OCI-LY7 (cell line): ENCODE results near the gene MMP20.

Source experiments
- CTCF ChIP-seq: fragments of 200-600 bp; sonication (generic); conservative IDR thresholded peaks from 2 replicates; pipeline ENCODE4 v1.5.1; 2014; ENCODE audit warnings: mild to moderate bottlenecking, antibody characterized with exemption, low read length, moderate library complexity, mixed read lengths
- EZH2phosphoT487 ChIP-seq: fragments of 200-600 bp; sonication (generic); IDR thresholded peaks from 2 replicates; pipeline ENCODE4 v1.6.1; 2018; ENCODE audit warnings: low read depth, borderline replicate concordance, mild to moderate bottlenecking, mixed run types, antibody characterized with exemption, low read length, moderate library complexity, mixed read lengths

DNA sequence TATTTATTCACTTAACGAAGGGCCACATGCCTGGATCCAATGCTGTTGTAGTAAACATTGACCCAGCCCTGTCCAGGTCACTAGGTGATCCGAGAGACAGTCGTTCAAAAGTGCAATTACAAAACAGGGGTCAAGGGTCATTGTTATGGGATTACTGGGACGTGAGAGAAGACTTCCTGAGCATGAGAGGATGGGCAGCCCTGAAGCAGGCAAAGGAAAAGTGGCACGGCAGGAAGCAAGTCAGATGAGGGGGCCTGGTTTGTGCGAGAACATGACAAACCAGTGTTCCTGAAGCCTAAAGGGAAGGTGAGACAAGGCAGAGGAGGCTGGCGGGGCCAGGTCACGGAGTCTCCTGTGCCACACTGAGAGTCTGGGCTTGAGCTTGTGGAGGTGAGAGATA, 15.8 kb upstream of the MMP20 start:
- TF ChIP-seq EZH2phosphoT487 (no peak), CTCF (no peak)
